ENCODE measurements around the gene IGFLR1. TPM values are rescaled to one million over a fixed set of nuclear protein-coding genes. Genes with fewer than 3 reads are reported as not detected.

The IGFLR1 gene
- total RNA-seq, 1 experiment from 2014 or later: 9.9 TPM

- no peak for ATAC-seq
- H3K36me3 Mint-ChIP-seq: no peaks in the 10 kb centered on the region
- H3K27me3 Mint-ChIP-seq (ENCODE audit: low read depth): no peaks in the 10 kb centered on the region
- DNase-seq (ENCODE audit: low spot score): no peak
- H3K9me3 Mint-ChIP-seq: no peaks in the 10 kb centered on the region
- ChIA-PET POLR2A (no interaction called here), CTCF (interaction anchor here (0.7 to 2.8 kb wide), 3 partner anchors 30 to 172 kb away, joined by 3 to 8 read pairs (median 3); partner anchors contain the start of genes HSPB6, PSENEN and U2AF1L4)
- H3K27ac Mint-ChIP-seq: no peak overlapping the region
- TF ChIP-seq HMGA2 (CRISPR knock-in tag; IDR thresholded peaks at IDR 0.05) (no peak), ZSCAN18 (CRISPR knock-in tag; IDR thresholded peaks at IDR 0.05) (no peak), FOXP1 (CRISPR knock-in tag; IDR thresholded peaks at IDR 0.05; ENCODE audit: borderline replicate concordance) (no peak), ZNF396 (CRISPR knock-in tag; IDR thresholded peaks at IDR 0.05; ENCODE audit: borderline replicate concordance) (no peak), ZNF232 (CRISPR knock-in tag; IDR thresholded peaks at IDR 0.05) (no peak), ELF4 (CRISPR knock-in tag; IDR thresholded peaks at IDR 0.05; ENCODE audit: low read depth) (no peak), CDX4 (CRISPR knock-in tag; IDR thresholded peaks at IDR 0.05; ENCODE audit: borderline replicate concordance) (no peak), ZNF317 (CRISPR knock-in tag; IDR thresholded peaks at IDR 0.05; ENCODE audit: borderline replicate concordance, low read depth) (no peak), ZBTB21 (CRISPR knock-in tag; IDR thresholded peaks at IDR 0.05; ENCODE audit: borderline replicate concordance) (no peak), USF1 (CRISPR knock-in tag; IDR thresholded peaks at IDR 0.05) (no peak), NR2C2 (CRISPR knock-in tag; IDR thresholded peaks at IDR 0.05) (no peak)
- TF ChIP-seq, protein P1, sequence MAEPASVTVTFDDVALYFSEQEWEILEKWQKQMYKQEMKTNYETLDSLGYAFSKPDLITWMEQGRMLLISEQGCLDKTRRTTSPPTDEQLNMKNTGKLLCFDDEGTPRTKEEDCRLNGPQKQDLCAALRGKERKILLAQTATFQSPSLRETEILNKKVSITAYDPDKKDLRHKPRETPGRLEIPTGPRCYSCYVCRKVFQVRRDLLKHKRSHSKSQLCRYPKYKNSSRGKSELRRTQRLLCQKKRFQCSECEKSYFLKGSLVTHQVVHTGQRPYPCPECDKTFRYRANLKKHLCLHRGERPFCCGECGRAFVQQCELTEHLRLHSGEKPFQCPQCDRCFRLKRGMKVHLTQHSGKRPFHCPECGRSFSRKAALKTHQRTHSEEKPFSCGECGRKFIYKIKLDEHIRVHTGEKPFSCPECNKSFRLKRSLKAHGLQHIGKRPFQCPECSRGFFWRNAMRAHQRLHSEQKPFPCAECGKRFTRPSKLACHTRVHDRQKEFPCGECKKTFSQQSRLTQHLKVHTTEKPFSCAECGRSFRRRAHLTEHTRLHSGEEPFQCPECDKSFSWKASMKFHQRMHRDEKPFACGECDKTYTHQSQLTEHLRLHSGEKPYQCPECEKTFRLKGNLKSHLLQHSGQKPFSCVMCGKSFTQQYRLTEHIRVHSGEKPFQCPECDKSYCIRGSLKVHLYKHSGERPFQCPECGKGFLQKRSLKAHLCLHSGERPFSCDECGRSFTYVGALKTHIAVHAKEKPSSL (CRISPR knock-in tag; conservative IDR thresholded peaks at IDR 0.05): no peak
- TF ChIP-seq, protein P2, sequence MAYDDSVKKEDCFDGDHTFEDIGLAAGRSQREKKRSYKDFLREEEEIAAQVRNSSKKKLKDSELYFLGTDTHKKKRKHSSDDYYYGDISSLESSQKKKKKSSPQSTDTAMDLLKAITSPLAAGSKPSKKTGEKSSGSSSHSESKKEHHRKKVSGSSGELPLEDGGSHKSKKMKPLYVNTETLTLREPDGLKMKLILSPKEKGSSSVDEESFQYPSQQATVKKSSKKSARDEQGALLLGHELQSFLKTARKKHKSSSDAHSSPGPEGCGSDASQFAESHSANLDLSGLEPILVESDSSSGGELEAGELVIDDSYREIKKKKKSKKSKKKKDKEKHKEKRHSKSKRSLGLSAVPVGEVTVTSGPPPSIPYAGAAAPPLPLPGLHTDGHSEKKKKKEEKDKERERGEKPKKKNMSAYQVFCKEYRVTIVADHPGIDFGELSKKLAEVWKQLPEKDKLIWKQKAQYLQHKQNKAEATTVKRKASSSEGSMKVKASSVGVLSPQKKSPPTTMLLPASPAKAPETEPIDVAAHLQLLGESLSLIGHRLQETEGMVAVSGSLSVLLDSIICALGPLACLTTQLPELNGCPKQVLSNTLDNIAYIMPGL (CRISPR knock-in tag; IDR thresholded peaks at IDR 0.05): no peak
- no peak overlapping the region for H3K4me3 Mint-ChIP-seq
- peaks cover 22% of the 10 kb centered on the region for H3K4me1 Mint-ChIP-seq
Measured at GRCh38 chr19:35787227-35787799, 45.1 kb upstream of the IGFLR1 start.

GRCh38 chr19:35786299-35787160, 44.3 kb upstream of the IGFLR1 start:
- CTCF ChIA-PET: interaction anchor here (0.7 to 2.8 kb wide), 5 partner anchors 11 to 172 kb away, joined by 3 to 26 read pairs (median 25); partner anchors contain the start of gene HSPB6
- no peaks in the 10 kb centered on the region for H3K36me3 Mint-ChIP-seq

More at GRCh38 chr19:35786299-35787160, 44.3 kb upstream of the IGFLR1 start:
- H3K4me1 Mint-ChIP-seq: peaks cover 25% of the 10 kb centered on the region
- TF ChIP-seq, protein P3, sequence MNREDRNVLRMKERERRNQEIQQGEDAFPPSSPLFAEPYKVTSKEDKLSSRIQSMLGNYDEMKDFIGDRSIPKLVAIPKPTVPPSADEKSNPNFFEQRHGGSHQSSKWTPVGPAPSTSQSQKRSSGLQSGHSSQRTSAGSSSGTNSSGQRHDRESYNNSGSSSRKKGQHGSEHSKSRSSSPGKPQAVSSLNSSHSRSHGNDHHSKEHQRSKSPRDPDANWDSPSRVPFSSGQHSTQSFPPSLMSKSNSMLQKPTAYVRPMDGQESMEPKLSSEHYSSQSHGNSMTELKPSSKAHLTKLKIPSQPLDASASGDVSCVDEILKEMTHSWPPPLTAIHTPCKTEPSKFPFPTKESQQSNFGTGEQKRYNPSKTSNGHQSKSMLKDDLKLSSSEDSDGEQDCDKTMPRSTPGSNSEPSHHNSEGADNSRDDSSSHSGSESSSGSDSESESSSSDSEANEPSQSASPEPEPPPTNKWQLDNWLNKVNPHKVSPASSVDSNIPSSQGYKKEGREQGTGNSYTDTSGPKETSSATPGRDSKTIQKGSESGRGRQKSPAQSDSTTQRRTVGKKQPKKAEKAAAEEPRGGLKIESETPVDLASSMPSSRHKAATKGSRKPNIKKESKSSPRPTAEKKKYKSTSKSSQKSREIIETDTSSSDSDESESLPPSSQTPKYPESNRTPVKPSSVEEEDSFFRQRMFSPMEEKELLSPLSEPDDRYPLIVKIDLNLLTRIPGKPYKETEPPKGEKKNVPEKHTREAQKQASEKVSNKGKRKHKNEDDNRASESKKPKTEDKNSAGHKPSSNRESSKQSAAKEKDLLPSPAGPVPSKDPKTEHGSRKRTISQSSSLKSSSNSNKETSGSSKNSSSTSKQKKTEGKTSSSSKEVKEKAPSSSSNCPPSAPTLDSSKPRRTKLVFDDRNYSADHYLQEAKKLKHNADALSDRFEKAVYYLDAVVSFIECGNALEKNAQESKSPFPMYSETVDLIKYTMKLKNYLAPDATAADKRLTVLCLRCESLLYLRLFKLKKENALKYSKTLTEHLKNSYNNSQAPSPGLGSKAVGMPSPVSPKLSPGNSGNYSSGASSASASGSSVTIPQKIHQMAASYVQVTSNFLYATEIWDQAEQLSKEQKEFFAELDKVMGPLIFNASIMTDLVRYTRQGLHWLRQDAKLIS (CRISPR knock-in tag; IDR thresholded peaks at IDR 0.05; ENCODE audit: borderline replicate concordance): no peak
- peak; percentile 63; the same call in 1 of the 2 replicates for TF ChIP-seq ZNF263 (CRISPR knock-in tag; IDR thresholded peaks at IDR 0.05; ENCODE audit: low read depth)
- no peaks in the 10 kb centered on the region for H3K27me3 Mint-ChIP-seq (ENCODE audit: low read depth)
- no peak overlapping the region for H3K27ac Mint-ChIP-seq
- H3K9me3 Mint-ChIP-seq: no peaks in the 10 kb centered on the region
- peak overlapping the region; percentile 65 for H3K4me3 Mint-ChIP-seq
- ATAC-seq (no peak), DNase-seq (ENCODE audit: low spot score) (no peak)
- POLR2A ChIA-PET: no interaction called here
